Fibroblast of the aortic adventitia (primary cell): Measurements from ENCODE around the gene LAMA2. TPM values are rescaled to one million over a fixed set of nuclear protein-coding genes. Genes with fewer than 3 reads are reported as not detected.

Experiments used
- DNase-seq: peaks from one replicate; pipeline ENCODE4 v3.0.0-alpha.2; 2010; ENCODE audit warnings: low read depth
- H3K4me3 ChIP-seq: 2 replicates; pipeline ENCODE4 v1.5.1; 2011; ENCODE audit warnings: low read depth, mild to moderate bottlenecking, control low read depth, low read length, moderate library complexity
- CTCF ChIP-seq: IDR thresholded peaks from 2 replicates; pipeline ENCODE4 v1.5.1; 2011; ENCODE audit warnings: mild to moderate bottlenecking, low read length, control low read depth, inconsistent platforms; ENCODE audit not compliant: insufficient read depth
- total RNA-seq: library from RNA; depleted of rRNA; stranded (reverse); fragments of >200 nt; gene quantifications from 2 replicates; pipeline ENCODE4 v1.2.3, GENCODE V29; 2012; ENCODE audit warnings: low replicate concordance

Gene LAMA2
- total RNA-seq, 1 donor: 99.1 TPM

GRCh38 chr6:129393654-129394053 lies 510.7 kb downstream of the LAMA2 start:
- no peak for TF ChIP-seq CTCF
- no peak for DNase-seq
- H3K4me3 ChIP-seq: no peak overlapping the region

- no peak overlapping the region for H3K4me3 ChIP-seq
- no peak for DNase-seq
- no peak for TF ChIP-seq CTCF
Measured at GRCh38 chr6:129398764-129399163, 515.8 kb downstream of the LAMA2 start.

- H3K4me3 ChIP-seq: no peak overlapping the region
- DNase-seq: no peak
- no peak for TF ChIP-seq CTCF
Measured at GRCh38 chr6:129402244-129402643, 519.3 kb downstream of the LAMA2 start.

GRCh38 chr6:129411092-129411491 lies 528.2 kb downstream of the LAMA2 start:
- no peak overlapping the region for H3K4me3 ChIP-seq
- TF ChIP-seq CTCF: no peak
- DNase-seq: no peak

GRCh38 chr6:129416337-129416990 lies 533.5 kb downstream of the LAMA2 start:
- no peak for TF ChIP-seq CTCF
- no peak overlapping the region for H3K4me3 ChIP-seq
- DNase-seq: no peak

- no peak for DNase-seq
- H3K4me3 ChIP-seq: no peak overlapping the region
- no peak for TF ChIP-seq CTCF
Measured at GRCh38 chr6:129417416-129418086, 534.6 kb downstream of the LAMA2 start.
